Pancreas (tissue), 10 donors: ENCODE measurements around the gene IREB2. TPM values are rescaled to one million over a fixed set of nuclear protein-coding genes. Genes with fewer than 3 reads are reported as not detected.

Source experiments
- ATAC-seq, 4 donors: fragments of 200-7000 bp; cut with Tn5 transposase; one replicate each; pipeline versions ENCODE4 v1.8.0 to v1.9.1; 2020; ENCODE audit warnings: mild to moderate bottlenecking in 4 of 4, moderate library complexity in 4 of 4
- DNase-seq, 6 donors: peaks; one replicate each; pipeline ENCODE4 v3.0.0-alpha.2; 2020
- FAIRE-seq: peaks from 2 replicates; lab custom pipeline; 2012; peaks lifted over from hg19 to GRCh38; lab: Jason Lieb, UNC
- H3K27ac ChIP-seq, 4 donors: fragments of 200-600 bp; sonication (generic); 1 replicate in 3 of 4; 2 replicates in 1 of 4; pipeline versions ENCODE4 v1.5.0 to v1.8.0; 2020
- H3K27me3 ChIP-seq, 4 donors: fragments of 200-600 bp; one replicate each; pipeline ENCODE4 v1.8.0; 2021
- H3K36me3 ChIP-seq, 3 donors: fragments of 200-600 bp; sonication (generic) in 1 of 3; one replicate each; pipeline versions ENCODE4 v1.5.0 to v1.8.0; 2020 to 2021
- H3K4me1 ChIP-seq, 3 donors: fragments of 200-600 bp; one replicate each; pipeline ENCODE4 v1.8.0; 2021
- H3K4me3 ChIP-seq, 4 donors: fragments of 200-600 bp; sonication (generic) in 2 of 4; one replicate each; pipeline versions ENCODE4 v1.5.0 to v1.8.0; 2020 to 2021
- H3K9me3 ChIP-seq, 4 donors: fragments of 200-600 bp; one replicate each; pipeline ENCODE4 v1.8.0; 2021
- CTCF ChIP-seq, 4 donors: fragments of 200-600 bp; sonication (generic) in 3 of 4; IDR thresholded peaks; one replicate each; pipeline versions ENCODE4 v1.5.0 to v1.8.0; 2021; ENCODE audit warnings: antibody characterized with exemption in 4 of 4
- WGBS, 2 donors: extraction: QIAGEN DNeasy Blood & Tissue Kit; methylation state at CpG; one replicate each; pipeline ENCODE4 v1.1.7; 2013; 5-methylcytosine and 5-hydroxymethylcytosine counted together
- intact Hi-C, 3 donors: fragments of 100-400 bp; cut with DNase I; formaldehyde crosslinking; loops; one replicate each; pipeline versions ENCODE4 v1.11.1 to v1.14.2; 2022
- polyA plus RNA-seq, 2 donors: library from polyadenylated mRNA; stranded (reverse); fragments of 200-250 nt; gene quantifications; one replicate each; pipeline ENCODE4 v1.2.3, GENCODE V29; 2013
- total RNA-seq, 6 donors: library from RNA; stranded (reverse); fragmentation: NEBNext Ultra II Directional in 4 of 6; extraction: Animal tissue kit (Norgen Biotek cat#: 25700) in 4 of 6; gene quantifications; one replicate each; pipeline versions ENCODE4 v1.2.1 to v1.2.4, GENCODE V29; 2021 to 2023
- donor health status: healthy with polysubstance abuse.
- donor health status: DM: no; HTN: no; CAD: no; lungs with moderate emphysema.
- donor health status: DM: no; HTN: no; CAD: no.
- donor health status: control.
- donor health status: control.
- donor health status: Bipolar disorder and iron deficiency.
- donor health status: DM: yes; HTN: yes; CAD: no.
- donor health status: DM: no; HTN: no; CAD: no.
- donor health status: DM: no; HTN: no; CAD: no.
- donor health status: DM: yes; HTN: yes; CAD: no.

IREB2 gene
- total and polyA plus RNA-seq, 8 donors, result 5.7 to 34.0 (median 19.2) TPM

- DNase-seq, result peak in 5 of 6 donors; percentile 34 to 73 (median 53)
- H3K9me3 ChIP-seq, result no peaks in the 10 kb centered on the region
- FAIRE-seq, result peak; percentile 60
- TF ChIP-seq CTCF (IDR thresholded peaks at IDR 0.05), result peak; percentile 84 to 94 (median 92)
- 31 to 32% methylated on average over 12 of the region's 12 CpGs for WGBS, 2 donors
- intact Hi-C loops, result loop anchor here (5.0 to 10.0 kb wide), 3 partner anchors 108 to 118 kb away; no protein-coding TSS in a partner anchor
- ATAC-seq, result peak; percentile 72 to 98 (median 92)
- H3K36me3 ChIP-seq, result no peaks in the 10 kb centered on the region
- no peaks in the 10 kb centered on the region for H3K27me3 ChIP-seq
- no peak overlapping the region for H3K4me3 ChIP-seq
- H3K27ac ChIP-seq, result no peak overlapping the region
- H3K4me1 ChIP-seq, result no peaks in the 10 kb centered on the region
Observed at GRCh38 chr15:78422571-78423340, 15.3 kb upstream of the IREB2 start.

- no peak overlapping the region for H3K27ac ChIP-seq
- no peak for TF ChIP-seq CTCF (IDR thresholded peaks at IDR 0.05)
- H3K36me3 ChIP-seq, result no peaks in the 10 kb centered on the region
- 46 to 60% methylated on average over 3 of the region's 3 CpGs for WGBS, 2 donors
- no peaks in the 10 kb centered on the region for H3K4me1 ChIP-seq
- H3K4me3 ChIP-seq, result no peak overlapping the region
- intact Hi-C loops, result loop anchor here (5.0 to 10.0 kb wide), 3 partner anchors 110 to 120 kb away; no protein-coding TSS in a partner anchor
- DNase-seq, result no peak
- no peak for ATAC-seq
- no peak for FAIRE-seq
- no peaks in the 10 kb centered on the region for H3K9me3 ChIP-seq
- H3K27me3 ChIP-seq, result no peaks in the 10 kb centered on the region
Observed at GRCh38 chr15:78424673-78425072, 13.3 kb upstream of the IREB2 start.

GRCh38 chr15:78425643-78426042 lies 12.4 kb upstream of the IREB2 start:
- intact Hi-C loops, result loop anchor here in 2 of 3 donors (10.0 kb wide), 2 partner anchors 111 to 121 kb away; no protein-coding TSS in a partner anchor
- H3K36me3 ChIP-seq, result no peaks in the 10 kb centered on the region
- no peak for DNase-seq
- no peak for FAIRE-seq
- no peaks in the 10 kb centered on the region for H3K27me3 ChIP-seq
- H3K9me3 ChIP-seq, result no peaks in the 10 kb centered on the region
- TF ChIP-seq CTCF (IDR thresholded peaks at IDR 0.05), result no peak
- WGBS, 2 donors, result 50 to 65% methylated on average over 1 of the region's 1 CpG
- no peak overlapping the region for H3K27ac ChIP-seq
- H3K4me3 ChIP-seq, result no peak overlapping the region
- no peaks in the 10 kb centered on the region for H3K4me1 ChIP-seq
- ATAC-seq, result no peak

GRCh38 chr15:78426300-78426699 lies 11.7 kb upstream of the IREB2 start:
- ATAC-seq, result no peak
- no peaks in the 10 kb centered on the region for H3K9me3 ChIP-seq
- no peak for FAIRE-seq
- H3K36me3 ChIP-seq, result no peaks in the 10 kb centered on the region
- no peak overlapping the region for H3K27ac ChIP-seq
- H3K4me1 ChIP-seq, result no peaks in the 10 kb centered on the region
- intact Hi-C loops, result loop anchor here in 2 of 3 donors (10.0 kb wide), 2 partner anchors 111 to 121 kb away; no protein-coding TSS in a partner anchor
- DNase-seq, result no peak
- no peaks in the 10 kb centered on the region for H3K27me3 ChIP-seq
- WGBS, 2 donors, result 61 to 68% methylated on average over 5 of the region's 5 CpGs
- no peak overlapping the region for H3K4me3 ChIP-seq
- no peak for TF ChIP-seq CTCF (IDR thresholded peaks at IDR 0.05)

- H3K9me3 ChIP-seq, result no peaks in the 10 kb centered on the region
- H3K36me3 ChIP-seq, result no peaks in the 10 kb centered on the region
- no peaks in the 10 kb centered on the region for H3K27me3 ChIP-seq
- DNase-seq (no peak), FAIRE-seq (no peak), ATAC-seq (no peak)
- H3K4me1 ChIP-seq, result no peaks in the 10 kb centered on the region
- no peak for TF ChIP-seq CTCF (IDR thresholded peaks at IDR 0.05)
- no peak overlapping the region for H3K27ac ChIP-seq
- no peak overlapping the region for H3K4me3 ChIP-seq
- intact Hi-C loops, result loop anchor here in 2 of 3 donors (10.0 kb wide), 2 partner anchors 113 to 123 kb away; no protein-coding TSS in a partner anchor
Observed at GRCh38 chr15:78427953-78428352, 10.1 kb upstream of the IREB2 start.
